OCI-LY7 (cell line): ENCODE data around the gene LRFN5. TPM values are rescaled to one million over a fixed set of nuclear protein-coding genes. Genes with fewer than 3 reads are reported as not detected.

Experiments
- BruUV-seq: library from RNA; stranded (reverse); fragments of 400-500 nt; replicated peaks from 2 replicates; lab custom pipeline; 2021; lab: Mats Ljungman, UMichigan
- CTCF ChIA-PET: fragments of 300-600 bp; sonication (Branson Sonifier 250); formaldehyde crosslinking; loops from one replicate; lab custom pipeline; 2022; ENCODE audit warnings: antibody characterized with exemption; ENCODE audit not compliant: unreplicated experiment; lab: Charles Lee
- POLR2A ChIA-PET: fragments of 300-600 bp; sonication (Branson Sonifier 250); formaldehyde crosslinking; loops from one replicate; lab custom pipeline; 2022; ENCODE audit warnings: antibody characterized with exemption; lab: Charles Lee
- DNase-seq: peaks from one replicate; pipeline ENCODE4 v3.0.0-alpha.2; 2015; ENCODE audit warnings: low spot score
- H2AFZ ChIP-seq: fragments of 200-600 bp; sonication (generic), shearing (Covaris generic); 2 replicates; pipeline ENCODE4 v1.6.1; 2014; ENCODE audit warnings: mild to moderate bottlenecking, antibody characterized with exemption, low read length, moderate library complexity
- H3K27ac ChIP-seq: fragments of 200-600 bp; sonication (generic); 2 replicates; pipeline ENCODE4 v1.5.1; 2014; ENCODE audit warnings: mixed run types, low read depth, mild to moderate bottlenecking, moderate library complexity, low read length, inconsistent platforms; ENCODE audit not compliant: poor library complexity, severe bottlenecking
- H3K36me3 ChIP-seq: fragments of 200-600 bp; sonication (generic); 2 replicates; pipeline ENCODE4 v1.6.1; 2014; ENCODE audit warnings: mild to moderate bottlenecking, antibody characterized with exemption, low read length, moderate library complexity, mixed read lengths; ENCODE audit not compliant: insufficient read depth
- H3K4me1 ChIP-seq: fragments of 200-600 bp; sonication (generic); 2 replicates; pipeline ENCODE4 v1.5.1; 2014; ENCODE audit warnings: mild to moderate bottlenecking, low read length; ENCODE audit not compliant: insufficient read depth, poor library complexity, severe bottlenecking
- H3K4me2 ChIP-seq: fragments of 200-600 bp; sonication (generic); 2 replicates; pipeline ENCODE4 v1.6.1; 2014; ENCODE audit warnings: mild to moderate bottlenecking, low read length
- H3K4me3 ChIP-seq: fragments of 200-600 bp; sonication (generic); 2 replicates; pipeline ENCODE4 v1.5.1; 2014; ENCODE audit warnings: mild to moderate bottlenecking, low read depth, low read length; ENCODE audit not compliant: poor library complexity, severe bottlenecking
- H3K79me2 ChIP-seq: fragments of 200-600 bp; sonication (generic); 2 replicates; pipeline ENCODE4 v1.6.1; 2016; ENCODE audit warnings: low read depth, mild to moderate bottlenecking, low read length, moderate library complexity, mixed read lengths; ENCODE audit not compliant: insufficient read depth
- H3K9me2 ChIP-seq: fragments of 200-600 bp; sonication (generic); 2 replicates; pipeline ENCODE4 v1.6.1; 2016; ENCODE audit warnings: mild to moderate bottlenecking, low read length, mixed read lengths; ENCODE audit not compliant: insufficient read depth
- H3K9me3 ChIP-seq: fragments of 200-600 bp; sonication (generic); 2 replicates; pipeline ENCODE4 v1.6.1; 2014; ENCODE audit warnings: mild to moderate bottlenecking, mixed run types, low read length, mixed read lengths
- H4K20me1 ChIP-seq: fragments of 200-600 bp; sonication (generic); 2 replicates; pipeline ENCODE4 v1.6.1; 2014; ENCODE audit warnings: mild to moderate bottlenecking, antibody characterized with exemption, low read length, moderate library complexity, mixed read lengths; ENCODE audit not compliant: insufficient read depth
- CTCF ChIP-seq: fragments of 200-600 bp; sonication (generic); conservative IDR thresholded peaks from 2 replicates; pipeline ENCODE4 v1.5.1; 2014; ENCODE audit warnings: mild to moderate bottlenecking, antibody characterized with exemption, low read length, moderate library complexity, mixed read lengths
- EZH2phosphoT487 ChIP-seq: fragments of 200-600 bp; sonication (generic); IDR thresholded peaks from 2 replicates; pipeline ENCODE4 v1.6.1; 2018; ENCODE audit warnings: low read depth, borderline replicate concordance, mild to moderate bottlenecking, mixed run types, antibody characterized with exemption, low read length, moderate library complexity, mixed read lengths
- intact Hi-C: fragments of 100-400 bp; cut with micrococcal nuclease; formaldehyde crosslinking; loops from one replicate; pipeline ENCODE4 v1.10.0; 2022; ENCODE audit not compliant: unreplicated experiment
- total RNA-seq, 2 experiments: library from RNA; depleted of rRNA in 1 of 2; stranded (reverse); fragments of >200 nt in 1 of 2; shearing (Covaris generic) in 1 of 2; gene quantifications; 2 replicates each; pipeline ENCODE4 v1.2.3, GENCODE V29; 2014 to 2022

The LRFN5 gene
- total RNA-seq, 2 experiments from 2014 or later, result not detected

GRCh38 chr14:41634286-41634685 is 27.6 kb downstream of the LRFN5 start:
- DNase-seq, result no peak
- Histone ChIP-seq H3K4me3 (no peak overlapping the region), H4K20me1 (no peaks in the 10 kb centered on the region), H3K27ac (no peak overlapping the region), H3K4me1 (no peaks in the 10 kb centered on the region), H3K79me2 (no peaks in the 10 kb centered on the region), H3K9me2 (no peaks in the 10 kb centered on the region), H3K9me3 (no peaks in the 10 kb centered on the region), H3K36me3 (no peaks in the 10 kb centered on the region), H2AFZ (no peak overlapping the region), H3K4me2 (no peak overlapping the region)
- TF ChIP-seq CTCF (no peak), EZH2phosphoT487 (no peak)
- no TSS peak for BruUV-seq
- intact Hi-C loops, result no loop called here
- ChIA-PET CTCF (no interaction called here), POLR2A (no interaction called here)

GRCh38 chr14:41636492-41637392 is 30.1 kb downstream of the LRFN5 start:
- no peak overlapping the region for H3K4me3 ChIP-seq
- no peaks in the 10 kb centered on the region for H3K79me2 ChIP-seq
- H3K4me1 ChIP-seq, result no peaks in the 10 kb centered on the region
- ChIA-PET CTCF (no interaction called here), POLR2A (interaction anchor here (1.4 to 1.5 kb wide), 2 partner anchors 14 to 53 kb away, joined by 3 read pairs; no protein-coding TSS in a partner anchor)
- H4K20me1 ChIP-seq, result no peaks in the 10 kb centered on the region
- H3K36me3 ChIP-seq, result no peaks in the 10 kb centered on the region
- no peak for TF ChIP-seq EZH2phosphoT487
- no peak for TF ChIP-seq CTCF
- no peak for DNase-seq
- no TSS peak for BruUV-seq
- H3K4me2 ChIP-seq, result no peak overlapping the region
- H3K9me2 ChIP-seq, result no peaks in the 10 kb centered on the region
- no peaks in the 10 kb centered on the region for H3K9me3 ChIP-seq
- no peak overlapping the region for H3K27ac ChIP-seq
- intact Hi-C loops, result no loop called here
- no peak overlapping the region for H2AFZ ChIP-seq

GRCh38 chr14:41641690-41642089 is 35.0 kb downstream of the LRFN5 start:
- H3K9me2 ChIP-seq, result no peaks in the 10 kb centered on the region
- POLR2A ChIA-PET, result no interaction called here
- TF ChIP-seq CTCF, result no peak
- TF ChIP-seq EZH2phosphoT487, result no peak
- no peaks in the 10 kb centered on the region for H3K4me1 ChIP-seq
- CTCF ChIA-PET, result no interaction called here
- no peak for DNase-seq
- H3K4me3 ChIP-seq, result no peak overlapping the region
- no peak overlapping the region for H3K4me2 ChIP-seq
- intact Hi-C loops, result no loop called here
- BruUV-seq, result no TSS peak
- no peak overlapping the region for H3K27ac ChIP-seq
- no peaks in the 10 kb centered on the region for H4K20me1 ChIP-seq
- no peak overlapping the region for H2AFZ ChIP-seq
- H3K36me3 ChIP-seq, result no peaks in the 10 kb centered on the region
- H3K9me3 ChIP-seq, result no peaks in the 10 kb centered on the region
- no peaks in the 10 kb centered on the region for H3K79me2 ChIP-seq
